G401 (cell line): ENCODE data around the gene ALPL. TPM values are rescaled to one million over a fixed set of nuclear protein-coding genes. Genes with fewer than 3 reads are reported as not detected.
"Not testable (repeated sequence)": the region's sequence is repeated elsewhere in the genome, so short reads cannot be mapped to it uniquely, and the experiment has no call there.

Source experiments
- DNase-seq: peaks from one replicate; pipeline ENCODE4 v3.0.0-alpha.2; 2015; ENCODE audit warnings: low spot score
- in situ Hi-C: cut with HindIII; loops from 2 replicates; pipeline ENCODE4 v1.10.0; 2016; ENCODE audit warnings: low sequenced_read_pairs, mixed read lengths
- total RNA-seq: library from RNA; depleted of rRNA; stranded (reverse); fragments of >200 nt; shearing (Covaris generic); gene quantifications from 2 replicates; pipeline ENCODE4 v1.2.3, GENCODE V29; 2014

The ALPL gene
- total RNA-seq, 1 experiment from 2014 or later = 0.58 TPM

GRCh38 chr1:21503706-21504377 lies 5.4 kb upstream of the ALPL start:
- in situ Hi-C loops = no loop called here
- no peak for DNase-seq

DNA sequence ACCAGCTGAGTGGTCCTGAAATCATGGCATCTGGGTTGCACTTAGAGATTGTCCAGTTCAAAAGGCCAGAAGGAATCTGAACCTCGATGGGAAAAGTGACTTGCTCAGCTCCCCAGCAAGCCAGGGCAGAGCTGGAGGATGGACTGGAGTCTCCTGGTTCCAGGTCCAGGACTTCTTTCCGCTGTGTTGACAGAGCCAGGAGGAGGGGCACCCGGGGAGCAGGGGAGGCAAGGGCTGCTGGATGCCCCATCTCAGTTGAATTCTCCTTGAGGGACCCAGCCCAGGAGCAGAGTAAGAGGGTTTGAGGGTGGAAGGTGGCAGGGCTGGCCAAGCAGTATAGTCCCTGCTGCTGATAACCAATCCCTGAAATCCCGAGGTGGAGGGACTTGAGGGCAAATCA lies 2.4 kb upstream of the ALPL start:
- in situ Hi-C loops = no loop called here

GRCh38 chr1:21507511-21508270 lies 1.5 kb upstream of the ALPL start:
- no peak for DNase-seq
- in situ Hi-C loops = no loop called here

More for the DNA sequence above, 2.4 kb upstream of the ALPL start:
- DNase-seq = no peak

GRCh38 chr1:21508580-21509350 lies 458 bp upstream of the ALPL start:
- in situ Hi-C loops = no loop called here
- peak; percentile 26 for DNase-seq

GRCh38 chr1:21510113-21510493 lies 880 bp downstream of the ALPL start:
- in situ Hi-C loops = no loop called here

DNA sequence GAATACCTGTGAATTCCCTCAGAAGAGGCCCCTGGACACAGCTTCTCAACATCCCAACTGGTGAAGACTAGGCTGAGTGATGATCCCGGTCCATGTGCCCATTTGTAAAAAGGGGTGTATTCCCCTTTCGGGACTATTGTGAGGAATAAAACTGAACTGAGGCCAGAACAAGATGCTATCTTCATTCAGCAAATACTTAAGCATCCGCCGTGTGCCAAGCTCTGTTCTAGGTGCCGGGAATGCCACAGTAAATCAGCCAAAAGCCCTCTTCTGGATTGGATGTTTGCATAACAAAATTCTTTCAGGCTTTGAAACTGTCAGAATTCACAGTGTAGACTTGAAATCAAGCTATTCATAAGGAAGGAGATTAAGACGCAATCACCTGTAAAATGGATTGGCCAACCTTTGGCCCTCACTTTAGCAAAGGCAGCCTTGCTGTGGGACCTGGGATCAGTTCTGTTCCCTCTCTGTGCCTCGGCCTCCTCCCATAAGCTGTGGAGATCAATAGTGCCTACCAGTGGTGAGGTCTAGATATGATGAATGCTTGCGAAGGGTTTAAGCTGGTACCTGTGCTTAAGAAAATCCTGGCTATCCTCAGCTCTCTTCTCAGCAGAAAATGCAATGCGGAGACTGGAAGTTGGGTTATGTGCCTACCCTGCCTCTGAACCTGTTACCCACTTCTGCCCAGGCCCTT lies 1.8 kb downstream of the ALPL start:
- peak; percentile 11 for DNase-seq
- in situ Hi-C loops = no loop called here

More at GRCh38 chr1:21510113-21510493, 880 bp downstream of the ALPL start:
- DNase-seq = no peak

DNA sequence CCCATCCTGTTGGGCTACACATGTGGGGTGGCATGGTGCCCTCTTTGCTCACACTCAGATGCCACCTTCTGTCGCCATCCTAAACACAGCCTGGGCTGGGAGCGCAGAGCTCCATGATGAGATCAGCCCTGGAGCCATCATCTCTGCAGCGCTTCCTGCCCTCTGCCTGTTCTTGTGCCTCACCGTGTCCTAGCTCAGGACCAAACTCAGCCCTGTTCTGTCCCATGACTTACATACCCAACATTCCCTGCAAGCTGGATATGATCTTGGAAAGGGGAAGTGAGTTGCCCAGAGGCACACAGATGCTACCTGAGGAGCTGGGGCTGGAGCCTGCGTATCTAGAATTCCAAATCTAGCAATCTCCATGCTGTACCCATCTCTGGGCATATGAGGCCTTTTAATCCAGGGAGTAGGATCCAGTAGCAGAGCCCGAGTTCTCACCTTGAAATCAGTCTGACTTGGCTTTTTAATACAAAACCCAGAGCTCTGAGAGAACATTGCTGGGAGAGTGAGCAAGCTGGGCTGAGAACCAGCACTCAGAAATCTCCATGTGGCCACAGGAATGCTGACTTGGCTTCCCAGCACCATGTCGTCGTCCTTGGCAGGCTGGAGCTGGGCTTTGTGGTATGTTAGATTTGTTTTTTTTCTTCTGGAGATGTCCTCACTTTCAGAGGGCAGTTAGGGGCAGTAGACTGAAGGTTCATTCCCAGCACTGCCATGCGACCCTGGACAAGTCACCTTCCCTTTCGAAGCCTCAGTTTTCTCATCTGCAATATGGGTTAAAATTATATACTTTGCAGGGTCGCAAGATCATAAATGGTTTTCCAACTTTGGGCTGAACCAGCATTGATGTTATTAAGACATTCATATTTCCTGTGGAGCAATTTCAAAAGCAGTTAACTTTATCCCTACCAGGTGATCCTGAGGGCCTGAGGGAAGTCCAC lies 2.6 kb downstream of the ALPL start:
- in situ Hi-C loops = no loop called here
- peak; percentile 10 for DNase-seq

DNA sequence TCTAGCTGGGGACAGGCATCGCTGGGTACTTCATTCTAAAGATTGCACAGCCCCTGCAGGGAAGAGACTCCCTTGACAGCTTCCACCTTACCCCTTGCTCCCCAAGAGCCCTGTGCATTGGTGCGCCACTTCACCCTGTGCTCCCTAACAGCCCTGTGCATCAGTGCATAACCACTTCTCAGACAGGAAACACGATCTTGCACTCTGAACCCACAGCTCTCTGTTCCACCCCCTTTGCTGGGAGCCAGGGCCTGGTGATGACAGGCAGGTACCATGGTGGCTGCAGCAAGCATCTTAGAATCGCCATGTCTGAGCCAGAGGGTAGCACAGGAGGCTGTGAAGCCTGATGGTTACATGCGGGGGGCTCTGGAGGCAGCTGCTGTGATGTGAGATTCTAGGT lies 5.0 kb downstream of the ALPL start:
- DNase-seq = no peak
- in situ Hi-C loops = no loop called here

DNA sequence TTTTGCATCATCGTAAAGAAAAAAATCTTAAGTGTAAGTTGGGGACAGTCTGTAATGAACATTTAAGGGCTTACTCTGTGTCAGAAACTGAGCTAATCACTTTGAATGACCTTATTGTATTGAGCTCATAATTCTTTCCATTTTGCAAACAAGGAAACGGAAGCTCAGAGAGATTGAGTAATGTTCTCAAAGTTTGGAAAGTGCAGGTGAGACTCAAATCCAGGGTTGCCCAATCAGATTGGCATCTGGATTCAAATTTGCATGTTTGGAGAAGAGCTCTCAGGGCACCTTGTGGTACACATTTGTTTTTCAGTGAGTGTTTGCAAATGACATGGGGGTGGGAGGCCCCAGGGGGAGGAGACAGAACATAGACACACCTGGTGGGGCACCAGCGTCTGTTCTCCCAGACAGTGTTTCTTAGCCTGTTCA lies 8.0 kb downstream of the ALPL start:
- no peak for DNase-seq
- in situ Hi-C loops = no loop called here

DNA sequence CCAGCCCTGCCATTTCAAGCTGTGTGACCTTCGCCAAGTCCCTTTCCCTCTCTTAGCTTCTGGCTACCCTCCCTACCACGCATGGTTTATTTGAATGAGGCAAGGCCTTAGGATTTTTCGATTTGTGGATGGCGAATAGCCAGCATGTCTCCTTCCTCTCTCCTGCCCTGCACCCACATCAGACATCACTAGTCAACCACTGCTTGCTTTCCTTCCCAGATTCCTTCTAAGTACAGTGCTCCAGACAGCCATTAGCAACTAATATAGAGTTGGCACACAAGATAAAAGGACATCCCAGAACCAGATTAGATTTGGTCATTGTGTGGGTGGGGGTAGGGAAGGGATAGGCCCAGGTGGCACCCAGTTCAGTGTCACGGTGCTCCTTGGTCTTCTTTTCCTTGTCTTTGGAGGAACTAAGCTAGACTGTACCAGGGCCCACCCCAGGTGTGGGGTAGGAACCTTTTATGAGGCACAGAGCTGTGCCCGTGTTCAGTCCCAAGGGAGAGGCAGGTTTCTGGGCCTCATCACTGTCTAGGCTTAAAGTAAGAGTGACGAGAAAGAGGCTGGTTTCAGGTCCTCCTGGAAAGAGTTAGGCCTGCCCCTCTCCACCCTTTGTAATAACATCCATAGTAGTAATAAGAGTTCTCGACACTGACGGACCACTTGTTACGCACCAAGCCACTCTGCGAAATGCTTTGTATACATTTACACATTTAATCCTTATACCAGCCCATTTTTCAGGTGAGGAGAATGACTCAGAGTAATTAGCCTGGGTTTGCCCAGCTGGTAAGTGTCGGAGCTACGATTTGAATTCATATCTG lies 8.6 kb downstream of the ALPL start:
- in situ Hi-C loops = no loop called here
- no peak for DNase-seq

GRCh38 chr1:21518774-21519455 lies 9.7 kb downstream of the ALPL start:
- in situ Hi-C loops = no loop called here
- no peak for DNase-seq

- in situ Hi-C loops, DNase-seq: not testable (repeated sequence)
Measured at GRCh38 chr1:21519486-21520070, 10.4 kb downstream of the ALPL start.

DNA sequence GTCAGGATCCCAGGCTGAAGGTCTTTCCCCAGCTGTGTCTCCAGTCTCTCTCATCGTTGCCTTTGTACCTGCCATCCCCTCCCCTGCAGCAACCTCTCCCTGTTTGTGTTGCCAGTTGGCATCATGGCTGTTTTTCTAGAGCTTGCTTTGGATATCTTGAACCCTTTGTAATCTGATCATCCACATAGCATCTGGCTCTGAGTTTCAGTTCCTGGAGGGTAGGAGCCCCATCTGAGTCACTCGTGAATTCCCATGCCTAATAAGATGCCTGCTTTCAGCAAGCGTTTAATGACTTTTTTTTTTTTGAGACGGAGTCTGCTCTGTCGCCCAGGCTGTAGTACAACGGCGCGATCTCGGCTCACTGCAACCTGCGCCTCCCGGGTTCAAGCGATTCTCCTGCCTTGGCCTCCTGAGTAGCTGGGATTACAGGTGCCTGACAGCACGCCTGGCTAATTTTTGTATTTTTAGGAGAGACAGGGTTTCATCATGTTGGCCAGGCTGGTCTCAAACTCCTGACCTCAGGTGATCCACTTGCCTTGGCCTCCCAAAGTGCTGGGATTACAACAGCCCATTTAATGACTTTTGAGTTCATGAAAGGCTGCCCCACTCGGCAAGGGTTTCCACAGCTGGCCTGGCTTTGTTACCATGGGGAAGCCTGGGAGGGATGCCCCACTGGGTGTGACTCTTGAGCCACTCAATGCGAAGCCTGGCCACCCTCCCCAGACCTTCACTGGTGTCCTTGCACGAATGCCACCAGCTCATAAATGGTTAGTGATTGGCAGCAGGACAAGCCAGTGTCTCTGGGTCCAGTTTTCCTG lies 11.9 kb downstream of the ALPL start:
- in situ Hi-C loops = no loop called here
- DNase-seq = no peak

DNA sequence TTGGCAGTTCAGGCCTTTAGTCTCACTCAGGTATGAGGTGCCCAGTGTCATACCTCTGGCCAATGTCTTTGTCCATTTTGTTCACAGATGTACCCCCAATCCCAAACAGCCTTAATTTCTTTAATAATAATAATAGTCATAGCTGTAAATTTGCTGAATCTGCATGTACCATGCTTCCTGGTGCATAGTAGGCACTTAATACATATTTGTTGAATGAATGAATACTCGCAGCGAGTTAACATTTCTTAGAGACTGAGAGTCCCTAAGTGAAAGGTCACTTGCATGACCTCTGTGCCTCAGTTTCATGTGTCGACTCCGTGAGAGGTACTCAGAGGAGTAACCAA lies 12.5 kb downstream of the ALPL start:
- no peak for DNase-seq
- in situ Hi-C loops = no loop called here

- DNase-seq = no peak
- in situ Hi-C loops = no loop called here
Measured at GRCh38 chr1:21522525-21523038, 13.4 kb downstream of the ALPL start.

- in situ Hi-C loops = no loop called here
- no peak for DNase-seq
Measured at GRCh38 chr1:21523297-21523813, 14.1 kb downstream of the ALPL start.
